Mesothelial cell of epicardium (in vitro differentiated cells): ENCODE data around the gene TLE7. TPM values are rescaled to one million over a fixed set of nuclear protein-coding genes. Genes with fewer than 3 reads are reported as not detected.
A peak's percentile ranks its signal among the peaks of the same experiment; 100 is the strongest.

Experiments used
- DNase-seq, 2 experiments: peaks; one replicate each; pipeline ENCODE4 v3.0.0; 2021; ENCODE audit warnings: low spot score in 2 of 2; ENCODE audit not compliant: unreplicated experiment in 2 of 2
- H3K27ac Mint-ChIP-seq: 2 replicates; pipeline ENCODE4 v1.8.0; 2021; ENCODE audit warnings: mixed read lengths
- H3K27me3 Mint-ChIP-seq: 2 replicates; pipeline ENCODE4 v1.8.0; 2021; ENCODE audit warnings: low read depth, mixed read lengths
- H3K36me3 Mint-ChIP-seq: 2 replicates; pipeline ENCODE4 v1.8.0; 2021; ENCODE audit warnings: mixed read lengths
- H3K4me1 Mint-ChIP-seq: 2 replicates; pipeline ENCODE4 v1.8.0; 2021; ENCODE audit warnings: mixed read lengths
- H3K4me3 Mint-ChIP-seq: 2 replicates; pipeline ENCODE4 v1.8.0; 2021; ENCODE audit warnings: mild to moderate bottlenecking, moderate library complexity, mixed read lengths
- H3K9me3 Mint-ChIP-seq: 2 replicates; pipeline ENCODE4 v1.8.0; 2021; ENCODE audit warnings: mixed read lengths
- total RNA-seq: library from RNA; stranded (reverse); gene quantifications from 3 replicates; pipeline ENCODE4 v1.2.1, GENCODE V29; 2021
- TF ChIP-seq, protein P1 (sequence below): fragments of 200-600 bp; sonication (generic); IDR thresholded peaks from one replicate; pipeline ENCODE4 v1.5.0; 2021; ENCODE audit warnings: antibody characterized with exemption; ENCODE audit not compliant: unreplicated experiment

TLE7 gene
- total RNA-seq, 1 donor from 2014 or later = not detected

DNA sequence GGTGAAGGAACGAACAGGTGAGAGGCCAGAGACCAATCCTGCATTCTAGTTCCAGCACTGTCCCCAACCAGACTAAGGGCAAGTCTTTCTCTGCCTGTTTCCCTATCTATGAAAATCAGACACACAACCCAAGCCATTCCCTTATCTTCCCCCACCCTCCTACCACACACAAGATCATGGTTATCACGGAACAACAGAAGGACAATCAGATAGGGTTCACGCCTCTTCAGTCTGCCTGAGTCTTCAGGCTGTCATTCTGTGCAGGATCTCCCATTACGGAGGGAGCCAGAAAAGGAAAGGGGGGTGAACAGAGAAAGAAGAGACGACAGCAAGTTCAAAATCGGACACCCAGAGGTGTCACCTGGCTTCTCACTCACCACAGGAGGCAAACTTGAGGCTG, 11.1 kb downstream of the TLE7 start:
- Mint-ChIP-seq H3K4me3 (no peak overlapping the region), H3K4me1 (peaks cover 5% of the 10 kb centered on the region), H3K9me3 (peaks cover 3% of the 10 kb centered on the region), H3K36me3 (no peaks in the 10 kb centered on the region), H3K27me3 (peaks cover 69% of the 10 kb centered on the region), H3K27ac (no peak overlapping the region)
- no peak for DNase-seq
- TF ChIP-seq, protein P1, sequence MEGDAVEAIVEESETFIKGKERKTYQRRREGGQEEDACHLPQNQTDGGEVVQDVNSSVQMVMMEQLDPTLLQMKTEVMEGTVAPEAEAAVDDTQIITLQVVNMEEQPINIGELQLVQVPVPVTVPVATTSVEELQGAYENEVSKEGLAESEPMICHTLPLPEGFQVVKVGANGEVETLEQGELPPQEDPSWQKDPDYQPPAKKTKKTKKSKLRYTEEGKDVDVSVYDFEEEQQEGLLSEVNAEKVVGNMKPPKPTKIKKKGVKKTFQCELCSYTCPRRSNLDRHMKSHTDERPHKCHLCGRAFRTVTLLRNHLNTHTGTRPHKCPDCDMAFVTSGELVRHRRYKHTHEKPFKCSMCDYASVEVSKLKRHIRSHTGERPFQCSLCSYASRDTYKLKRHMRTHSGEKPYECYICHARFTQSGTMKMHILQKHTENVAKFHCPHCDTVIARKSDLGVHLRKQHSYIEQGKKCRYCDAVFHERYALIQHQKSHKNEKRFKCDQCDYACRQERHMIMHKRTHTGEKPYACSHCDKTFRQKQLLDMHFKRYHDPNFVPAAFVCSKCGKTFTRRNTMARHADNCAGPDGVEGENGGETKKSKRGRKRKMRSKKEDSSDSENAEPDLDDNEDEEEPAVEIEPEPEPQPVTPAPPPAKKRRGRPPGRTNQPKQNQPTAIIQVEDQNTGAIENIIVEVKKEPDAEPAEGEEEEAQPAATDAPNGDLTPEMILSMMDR = no peak

DNA sequence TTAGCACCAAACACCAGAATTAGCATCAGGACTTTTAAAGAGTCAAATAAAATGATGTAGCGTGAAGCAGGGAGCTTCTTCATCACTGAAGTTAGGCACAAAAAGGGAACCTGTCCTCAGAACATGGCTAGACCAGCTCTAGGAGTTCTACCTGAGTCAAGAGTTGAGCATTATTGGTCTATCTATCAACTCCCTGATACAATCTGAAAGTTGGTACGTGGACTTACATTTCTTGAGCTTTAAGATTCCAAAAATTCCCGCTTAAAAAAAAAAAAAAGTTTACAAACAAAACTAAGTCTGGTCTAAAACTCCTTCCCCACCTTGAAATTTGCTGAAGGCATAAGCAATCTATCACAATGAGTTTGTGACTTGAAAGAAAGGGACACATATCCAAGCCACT, 12.3 kb downstream of the TLE7 start:
- peaks cover 5% of the 10 kb centered on the region for H3K4me1 Mint-ChIP-seq
- peaks cover 75% of the 10 kb centered on the region for H3K27me3 Mint-ChIP-seq
- TF ChIP-seq, protein P1 = no peak
- H3K27ac Mint-ChIP-seq = no peak overlapping the region
- H3K4me3 Mint-ChIP-seq = no peak overlapping the region
- H3K36me3 Mint-ChIP-seq = no peaks in the 10 kb centered on the region
- H3K9me3 Mint-ChIP-seq = peaks cover 3% of the 10 kb centered on the region
- DNase-seq = no peak

DNA sequence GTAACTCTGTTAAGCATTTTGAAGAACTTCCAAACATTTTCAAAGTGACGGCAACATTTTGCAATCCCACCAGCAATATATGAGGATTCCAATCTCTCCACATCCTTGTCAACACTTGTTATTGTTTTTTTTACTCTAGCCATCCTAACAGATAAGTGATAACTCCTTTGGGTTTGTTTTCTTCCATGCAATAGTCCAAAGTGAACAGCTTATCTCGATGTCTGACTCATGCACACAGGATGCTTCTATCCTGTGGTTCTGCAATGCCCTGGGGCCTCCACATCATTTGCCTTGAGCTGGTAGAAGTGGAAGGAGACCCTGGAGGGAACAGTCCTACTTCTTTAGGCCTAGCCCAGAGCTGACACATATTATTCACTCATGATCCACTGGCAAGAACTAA, 13.0 kb downstream of the TLE7 start:
- Mint-ChIP-seq H3K27ac (no peak overlapping the region), H3K4me3 (no peak overlapping the region), H3K9me3 (peaks cover 3% of the 10 kb centered on the region), H3K4me1 (peaks cover 5% of the 10 kb centered on the region), H3K36me3 (no peaks in the 10 kb centered on the region), H3K27me3 (peaks cover 78% of the 10 kb centered on the region)
- no peak for DNase-seq
- TF ChIP-seq, protein P1 = no peak

DNA sequence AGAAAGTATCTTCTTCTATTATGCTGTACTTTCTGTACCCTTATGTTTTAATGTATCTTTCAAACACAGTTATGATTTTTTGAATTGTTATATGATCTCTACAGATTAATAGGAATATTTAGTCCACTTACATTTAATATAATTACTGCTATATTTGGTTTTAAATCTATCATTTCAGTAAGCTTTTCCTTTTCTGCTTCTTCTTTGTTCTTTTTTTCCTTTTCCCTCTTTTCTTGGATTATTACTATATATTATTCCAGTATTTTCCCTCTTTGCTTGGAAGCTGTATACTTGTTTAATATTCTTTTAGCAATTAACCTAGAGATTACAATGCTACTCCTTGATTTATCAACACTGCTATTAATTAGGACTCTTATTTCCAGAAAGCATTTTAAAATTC, 13.5 kb downstream of the TLE7 start:
- Mint-ChIP-seq H3K9me3 (peaks cover 3% of the 10 kb centered on the region), H3K27me3 (peaks cover 78% of the 10 kb centered on the region), H3K27ac (no peak overlapping the region), H3K4me3 (no peak overlapping the region), H3K4me1 (peaks cover 5% of the 10 kb centered on the region), H3K36me3 (no peaks in the 10 kb centered on the region)
- TF ChIP-seq, protein P1 = no peak
- no peak for DNase-seq

DNA sequence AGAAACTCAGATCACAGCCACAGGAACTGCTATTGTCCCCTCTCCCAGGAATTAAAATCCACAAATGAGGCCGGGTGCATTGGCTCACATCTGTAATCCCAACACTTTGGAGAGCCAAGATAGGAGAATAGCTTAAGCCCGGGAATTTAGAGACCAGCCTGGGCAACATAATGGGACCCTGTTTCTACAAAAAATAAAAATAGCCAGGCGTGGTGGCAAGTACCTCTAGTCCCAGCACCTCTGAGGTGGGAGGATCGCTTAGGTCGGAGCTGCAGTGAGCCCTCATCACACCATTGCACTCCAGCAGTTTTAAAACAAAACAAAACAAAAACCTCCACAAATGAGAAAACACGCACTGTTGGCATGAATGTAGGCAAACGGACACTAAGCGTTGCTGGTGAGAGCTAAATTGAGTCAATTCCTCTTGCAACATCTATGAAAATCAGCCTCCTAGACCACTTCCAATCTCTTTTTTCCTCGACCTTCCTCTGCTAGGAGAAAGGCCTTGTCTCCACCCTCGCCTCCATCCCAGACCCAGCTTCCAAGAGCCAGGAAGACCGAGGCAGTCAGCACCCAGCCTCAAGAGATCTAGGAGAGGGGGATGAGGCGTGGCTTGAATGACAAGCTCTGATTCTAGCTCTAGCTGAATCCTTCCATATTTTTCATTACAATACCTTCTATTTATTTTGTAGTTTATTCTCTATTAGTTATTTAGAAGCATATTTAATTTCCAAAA, 14.8 kb downstream of the TLE7 start:
- peaks cover 3% of the 10 kb centered on the region for H3K9me3 Mint-ChIP-seq
- H3K4me3 Mint-ChIP-seq = peak overlapping the region; percentile 72
- peak overlapping the region; percentile 80 for H3K27ac Mint-ChIP-seq
- H3K4me1 Mint-ChIP-seq = peaks cover 5% of the 10 kb centered on the region
- peaks cover 81% of the 10 kb centered on the region for H3K27me3 Mint-ChIP-seq
- TF ChIP-seq, protein P1 = no peak
- no peaks in the 10 kb centered on the region for H3K36me3 Mint-ChIP-seq
- DNase-seq = no peak
